ENCODE data around the gene SOX11.

Gene SOX11

GRCh38 chr2:5727235-5727634 is 35.1 kb downstream of the SOX11 start:
- no peak overlapping the region for H3K4me3 ChIP-seq (ENCODE audit: control insufficient read depth, low read depth, low read length)
- TF ChIP-seq CTCF (IDR thresholded peaks at IDR 0.05; ENCODE audit: control insufficient read depth, insufficient read depth, low read depth, low read length, missing control alignments): no peak
- no peak for DNase-seq (ENCODE audit: low read depth)

GRCh38 chr2:5729416-5729815 is 37.2 kb downstream of the SOX11 start:
- TF ChIP-seq CTCF (IDR thresholded peaks at IDR 0.05; ENCODE audit: control insufficient read depth, insufficient read depth, low read depth, low read length, missing control alignments): no peak
- no peak overlapping the region for H3K4me3 ChIP-seq (ENCODE audit: control insufficient read depth, low read depth, low read length)
- DNase-seq (ENCODE audit: low read depth): no peak

GRCh38 chr2:5730386-5730785 is 38.2 kb downstream of the SOX11 start:
- TF ChIP-seq CTCF (IDR thresholded peaks at IDR 0.05; ENCODE audit: control insufficient read depth, insufficient read depth, low read depth, low read length, missing control alignments): no peak
- DNase-seq (ENCODE audit: low read depth): no peak
- no peak overlapping the region for H3K4me3 ChIP-seq (ENCODE audit: control insufficient read depth, low read depth, low read length)

- no peak for TF ChIP-seq CTCF (IDR thresholded peaks at IDR 0.05; ENCODE audit: control insufficient read depth, insufficient read depth, low read depth, low read length, missing control alignments)
- DNase-seq (ENCODE audit: low read depth): no peak
Observed at GRCh38 chr2:5734859-5735520, 42.8 kb downstream of the SOX11 start.

GRCh38 chr2:5735521-5735861 is 43.3 kb downstream of the SOX11 start:
- no peak overlapping the region for H3K4me3 ChIP-seq (ENCODE audit: control insufficient read depth, low read depth, low read length)
- DNase-seq (ENCODE audit: low read depth): no peak
- TF ChIP-seq CTCF (IDR thresholded peaks at IDR 0.05; ENCODE audit: control insufficient read depth, insufficient read depth, low read depth, low read length, missing control alignments): no peak

More at GRCh38 chr2:5734859-5735520, 42.8 kb downstream of the SOX11 start:
- H3K4me3 ChIP-seq (ENCODE audit: control insufficient read depth, low read depth, low read length): no peak overlapping the region

GRCh38 chr2:5736050-5736449 is 43.9 kb downstream of the SOX11 start:
- DNase-seq (ENCODE audit: low read depth): no peak
- no peak for TF ChIP-seq CTCF (IDR thresholded peaks at IDR 0.05; ENCODE audit: control insufficient read depth, insufficient read depth, low read depth, low read length, missing control alignments)
- no peak overlapping the region for H3K4me3 ChIP-seq (ENCODE audit: control insufficient read depth, low read depth, low read length)

GRCh38 chr2:5736886-5737285 is 44.7 kb downstream of the SOX11 start:
- TF ChIP-seq CTCF (IDR thresholded peaks at IDR 0.05; ENCODE audit: control insufficient read depth, insufficient read depth, low read depth, low read length, missing control alignments): no peak
- no peak overlapping the region for H3K4me3 ChIP-seq (ENCODE audit: control insufficient read depth, low read depth, low read length)
- no peak for DNase-seq (ENCODE audit: low read depth)

All from AG09309 (cell line).